GM19035 (cell line): Measurements from ENCODE around the gene DIAPH3.
"Not testable (repeated sequence)": the region's sequence is repeated elsewhere in the genome, so short reads cannot be mapped to it uniquely, and the experiment has no call there.

ENCODE experiments used
- ATAC-seq: cut with Tn5 transposase; IDR thresholded peaks from one replicate; pipeline ENCODE4 v1.9.1; 2021; ENCODE audit not compliant: unreplicated experiment

DIAPH3 gene

GRCh38 chr13:60099631-60100420 lies 63.9 kb downstream of the DIAPH3 start:
- no peak for ATAC-seq

- ATAC-seq = no peak
Measured at GRCh38 chr13:60095300-60095699, 68.4 kb downstream of the DIAPH3 start.

- ATAC-seq = no peak
Measured at GRCh38 chr13:60094385-60095088, 69.2 kb downstream of the DIAPH3 start.

- no peak for ATAC-seq
Measured at GRCh38 chr13:60093425-60094019, 70.2 kb downstream of the DIAPH3 start.

- no peak for ATAC-seq
Measured at GRCh38 chr13:60091573-60091972, 72.2 kb downstream of the DIAPH3 start.

- ATAC-seq = no peak
Measured at GRCh38 chr13:60090574-60090973, 73.2 kb downstream of the DIAPH3 start.

- ATAC-seq = not testable (repeated sequence)
Measured at GRCh38 chr13:60083780-60084179, 79.9 kb downstream of the DIAPH3 start.

- no peak for ATAC-seq
Measured at GRCh38 chr13:60080850-60081249, 82.9 kb downstream of the DIAPH3 start.

- ATAC-seq = no peak
Measured at GRCh38 chr13:60078226-60078625, 85.5 kb downstream of the DIAPH3 start.

GRCh38 chr13:60075850-60076249 lies 87.9 kb downstream of the DIAPH3 start:
- ATAC-seq = no peak

- ATAC-seq = no peak
Measured at GRCh38 chr13:60074397-60074796, 89.3 kb downstream of the DIAPH3 start.

- ATAC-seq = no peak
Measured at GRCh38 chr13:60066226-60066625, 97.5 kb downstream of the DIAPH3 start.

GRCh38 chr13:60062502-60062901 lies 101.2 kb downstream of the DIAPH3 start:
- no peak for ATAC-seq

- no peak for ATAC-seq
Measured at GRCh38 chr13:60061737-60062136, 102.0 kb downstream of the DIAPH3 start.

- ATAC-seq = no peak
Measured at GRCh38 chr13:60051754-60052285, 111.9 kb downstream of the DIAPH3 start.

- ATAC-seq = not testable (repeated sequence)
Measured at GRCh38 chr13:60048353-60048752, 115.4 kb downstream of the DIAPH3 start.

- ATAC-seq = no peak
Measured at GRCh38 chr13:60047918-60048317, 115.8 kb downstream of the DIAPH3 start.

- no peak for ATAC-seq
Measured at GRCh38 chr13:60044321-60044720, 119.4 kb downstream of the DIAPH3 start.

GRCh38 chr13:60043262-60043661 lies 120.5 kb downstream of the DIAPH3 start:
- no peak for ATAC-seq

- not testable (repeated sequence) for ATAC-seq
Measured at GRCh38 chr13:60040668-60041067, 123.1 kb downstream of the DIAPH3 start.

- ATAC-seq = no peak
Measured at GRCh38 chr13:60035874-60036273, 127.9 kb downstream of the DIAPH3 start.

- ATAC-seq = no peak
Measured at GRCh38 chr13:60032851-60033250, 130.9 kb downstream of the DIAPH3 start.
